GM18508 (cell line): ENCODE data around the gene INTS12.

Experiments used
- ATAC-seq: cut with Tn5 transposase; IDR thresholded peaks from one replicate; pipeline ENCODE4 v1.9.1; 2021; ENCODE audit warnings: moderate number of reproducible peaks; ENCODE audit not compliant: insufficient read depth, unreplicated experiment

The INTS12 gene

DNA sequence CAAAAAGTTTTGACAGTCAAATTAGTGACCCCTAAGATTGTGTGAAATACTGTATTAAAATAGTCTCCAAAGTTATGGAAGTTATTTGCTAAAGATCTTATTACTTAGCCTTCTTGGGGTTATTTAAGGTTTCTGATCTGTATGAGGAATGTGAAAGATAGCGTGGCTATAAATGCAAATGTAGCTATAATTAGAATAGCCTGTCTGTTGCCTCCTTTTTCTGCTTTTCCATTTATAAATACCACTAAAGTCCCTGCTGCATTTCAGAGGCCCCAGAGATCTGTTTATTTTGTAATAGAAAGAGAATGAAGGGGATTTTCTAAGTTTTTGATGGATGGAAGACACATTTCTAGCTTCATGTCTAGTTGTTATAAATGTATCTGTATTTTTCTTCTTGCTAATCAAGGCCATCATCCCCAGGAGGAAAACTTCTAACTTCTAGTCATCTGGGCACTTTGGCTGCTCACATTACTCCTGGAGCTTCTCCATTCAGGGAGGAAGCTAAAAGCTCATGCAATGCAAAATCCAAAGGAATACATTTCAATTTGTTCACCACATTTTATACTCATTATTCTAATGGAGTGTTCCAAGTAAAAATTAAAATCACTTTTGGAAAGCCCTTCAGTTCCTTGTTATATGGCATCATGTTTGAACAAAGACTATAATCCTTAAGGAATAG lies 73.9 kb downstream of the INTS12 start:
- ATAC-seq: no peak

DNA sequence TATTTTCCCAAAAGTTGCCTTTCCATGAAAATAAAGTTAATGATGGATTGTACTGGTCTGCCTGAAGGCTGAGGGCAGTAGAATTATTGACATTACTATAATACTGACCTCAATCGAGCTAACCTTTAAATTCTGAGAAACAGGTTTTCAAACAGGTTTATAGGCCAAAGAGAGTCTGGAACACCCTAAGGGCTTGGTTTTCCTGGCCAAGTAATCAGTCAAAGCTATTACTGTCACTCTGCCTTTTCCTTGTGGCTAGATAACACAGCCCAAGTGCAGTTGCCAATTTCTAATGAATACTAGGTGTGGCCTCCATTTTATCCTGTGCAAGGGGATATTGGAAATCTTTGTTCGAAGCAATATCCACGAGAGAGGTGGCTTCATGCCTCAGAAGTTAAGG lies 75.2 kb downstream of the INTS12 start:
- no peak for ATAC-seq
